ENCODE data around the gene TCF25.

GRCh38 chr16:89923640-89924296 lies 50.4 kb downstream of the TCF25 start:
- TF ChIP-seq CTCF (conservative IDR thresholded peaks at IDR 0.05; ENCODE audit: low read depth in 2 of 2) (no peak), EZH2phosphoT487 (IDR thresholded peaks at IDR 0.05; ENCODE audit: unreplicated experiment) (no peak), NANOG (IDR thresholded peaks at IDR 0.05; ENCODE audit: borderline replicate concordance) (no peak), CREB1 (CRISPR knock-in tag; IDR thresholded peaks at IDR 0.05; ENCODE audit: low read depth) (no peak), POLR2AphosphoS5 (IDR thresholded peaks at IDR 0.05; ENCODE audit: low read depth) (no peak), EZH2 (IDR thresholded peaks at IDR 0.05; ENCODE audit: low read depth, unreplicated experiment) (no peak)
- TF ChIP-seq, protein P1, sequence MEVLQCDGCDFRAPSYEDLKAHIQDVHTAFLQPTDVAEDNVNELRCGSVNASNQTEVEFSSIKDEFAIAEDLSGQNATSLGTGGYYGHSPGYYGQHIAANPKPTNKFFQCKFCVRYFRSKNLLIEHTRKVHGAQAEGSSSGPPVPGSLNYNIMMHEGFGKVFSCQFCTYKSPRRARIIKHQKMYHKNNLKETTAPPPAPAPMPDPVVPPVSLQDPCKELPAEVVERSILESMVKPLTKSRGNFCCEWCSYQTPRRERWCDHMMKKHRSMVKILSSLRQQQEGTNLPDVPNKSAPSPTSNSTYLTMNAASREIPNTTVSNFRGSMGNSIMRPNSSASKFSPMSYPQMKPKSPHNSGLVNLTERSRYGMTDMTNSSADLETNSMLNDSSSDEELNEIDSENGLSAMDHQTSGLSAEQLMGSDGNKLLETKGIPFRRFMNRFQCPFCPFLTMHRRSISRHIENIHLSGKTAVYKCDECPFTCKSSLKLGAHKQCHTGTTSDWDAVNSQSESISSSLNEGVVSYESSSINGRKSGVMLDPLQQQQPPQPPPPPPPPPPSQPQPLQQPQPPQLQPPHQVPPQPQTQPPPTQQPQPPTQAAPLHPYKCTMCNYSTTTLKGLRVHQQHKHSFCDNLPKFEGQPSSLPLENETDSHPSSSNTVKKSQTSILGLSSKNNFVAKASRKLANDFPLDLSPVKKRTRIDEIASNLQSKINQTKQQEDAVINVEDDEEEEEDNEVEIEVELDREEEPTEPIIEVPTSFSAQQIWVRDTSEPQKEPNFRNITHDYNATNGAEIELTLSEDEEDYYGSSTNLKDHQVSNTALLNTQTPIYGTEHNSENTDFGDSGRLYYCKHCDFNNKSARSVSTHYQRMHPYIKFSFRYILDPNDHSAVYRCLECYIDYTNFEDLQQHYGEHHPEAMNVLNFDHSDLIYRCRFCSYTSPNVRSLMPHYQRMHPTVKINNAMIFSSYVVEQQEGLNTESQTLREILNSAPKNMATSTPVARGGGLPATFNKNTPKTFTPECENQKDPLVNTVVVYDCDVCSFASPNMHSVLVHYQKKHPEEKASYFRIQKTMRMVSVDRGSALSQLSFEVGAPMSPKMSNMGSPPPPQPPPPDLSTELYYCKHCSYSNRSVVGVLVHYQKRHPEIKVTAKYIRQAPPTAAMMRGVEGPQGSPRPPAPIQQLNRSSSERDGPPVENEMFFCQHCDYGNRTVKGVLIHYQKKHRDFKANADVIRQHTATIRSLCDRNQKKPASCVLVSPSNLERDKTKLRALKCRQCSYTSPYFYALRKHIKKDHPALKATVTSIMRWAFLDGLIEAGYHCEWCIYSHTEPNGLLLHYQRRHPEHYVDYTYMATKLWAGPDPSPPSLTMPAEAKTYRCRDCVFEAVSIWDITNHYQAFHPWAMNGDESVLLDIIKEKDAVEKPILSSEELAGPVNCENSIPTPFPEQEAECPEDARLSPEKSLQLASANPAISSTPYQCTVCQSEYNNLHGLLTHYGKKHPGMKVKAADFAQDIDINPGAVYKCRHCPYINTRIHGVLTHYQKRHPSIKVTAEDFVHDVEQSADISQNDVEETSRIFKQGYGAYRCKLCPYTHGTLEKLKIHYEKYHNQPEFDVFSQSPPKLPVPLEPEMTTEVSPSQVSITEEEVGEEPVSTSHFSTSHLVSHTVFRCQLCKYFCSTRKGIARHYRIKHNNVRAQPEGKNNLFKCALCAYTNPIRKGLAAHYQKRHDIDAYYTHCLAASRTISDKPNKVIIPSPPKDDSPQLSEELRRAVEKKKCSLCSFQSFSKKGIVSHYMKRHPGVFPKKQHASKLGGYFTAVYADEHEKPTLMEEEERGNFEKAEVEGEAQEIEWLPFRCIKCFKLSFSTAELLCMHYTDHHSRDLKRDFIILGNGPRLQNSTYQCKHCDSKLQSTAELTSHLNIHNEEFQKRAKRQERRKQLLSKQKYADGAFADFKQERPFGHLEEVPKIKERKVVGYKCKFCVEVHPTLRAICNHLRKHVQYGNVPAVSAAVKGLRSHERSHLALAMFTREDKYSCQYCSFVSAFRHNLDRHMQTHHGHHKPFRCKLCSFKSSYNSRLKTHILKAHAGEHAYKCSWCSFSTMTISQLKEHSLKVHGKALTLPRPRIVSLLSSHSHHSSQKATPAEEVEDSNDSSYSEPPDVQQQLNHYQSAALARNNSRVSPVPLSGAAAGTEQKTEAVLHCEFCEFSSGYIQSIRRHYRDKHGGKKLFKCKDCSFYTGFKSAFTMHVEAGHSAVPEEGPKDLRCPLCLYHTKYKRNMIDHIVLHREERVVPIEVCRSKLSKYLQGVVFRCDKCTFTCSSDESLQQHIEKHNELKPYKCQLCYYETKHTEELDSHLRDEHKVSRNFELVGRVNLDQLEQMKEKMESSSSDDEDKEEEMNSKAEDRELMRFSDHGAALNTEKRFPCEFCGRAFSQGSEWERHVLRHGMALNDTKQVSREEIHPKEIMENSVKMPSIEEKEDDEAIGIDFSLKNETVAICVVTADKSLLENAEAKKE (CRISPR knock-in tag; IDR thresholded peaks at IDR 0.05): no peak

Measured in GM23338 (cell line).